Vagina (tissue), 2 donors: Measurements from ENCODE around the gene TLCD2. TPM values are rescaled to one million over a fixed set of nuclear protein-coding genes. Genes with fewer than 3 reads are reported as not detected.

Experiments used
- DNase-seq, 2 donors: peaks; one replicate each; pipeline ENCODE4 v3.0.0-alpha.2; 2017; ENCODE audit errors: extremely low spot score in 2 of 2
- H3K27ac ChIP-seq: fragments of 200-600 bp; sonication (generic); one replicate; pipeline ENCODE4 v1.5.1; 2019
- H3K27me3 ChIP-seq: fragments of 200-600 bp; sonication (generic); one replicate; pipeline ENCODE4 v1.5.1; 2019
- H3K36me3 ChIP-seq, 2 donors: fragments of 200-600 bp; sonication (generic); one replicate each; pipeline ENCODE4 v1.5.1; 2017 to 2019
- H3K4me1 ChIP-seq: fragments of 200-600 bp; sonication (generic); one replicate; pipeline ENCODE4 v1.5.1; 2019
- H3K4me3 ChIP-seq, 2 donors: fragments of 200-600 bp; sonication (generic); 1 replicate in 1 of 2; 2 replicates in 1 of 2; pipeline ENCODE4 v1.5.1; 2016 to 2019
- H3K9me3 ChIP-seq: fragments of 200-600 bp; sonication (generic); one replicate; pipeline ENCODE4 v1.5.1; 2019
- POLR2A ChIP-seq, 2 donors: fragments of 450-650 bp; IDR thresholded peaks; one replicate each; pipeline ENCODE4 v1.6.1; 2017; ENCODE audit warnings: antibody characterized with exemption in 2 of 2, mild to moderate bottlenecking in 2 of 2, moderate library complexity in 2 of 2
- POLR2AphosphoS5 ChIP-seq, 2 donors: sonication (generic); formaldehyde crosslinking; IDR thresholded peaks; one replicate each; pipeline ENCODE4 v1.9.0; 2017; ENCODE audit warnings: antibody characterized with exemption in 2 of 2, mild to moderate bottlenecking in 2 of 2, low read depth in 1 of 2; ENCODE audit not compliant: insufficient read depth in 1 of 2
- intact Hi-C: fragments of 100-400 bp; cut with DNase I; formaldehyde crosslinking; loops from one replicate; pipeline ENCODE4 v1.15.1; 2023
- total RNA-seq: library from RNA; depleted of rRNA; stranded (reverse); fragments of >200 nt; gene quantifications from one replicate; pipeline ENCODE4 v1.2.3, GENCODE V29; 2016
- TF ChIP-seq, protein P1 (sequence below), 3 experiments: fragments of 450-650 bp in 2 of 3; fragments of 200-600 bp in 1 of 3; sonication (generic) in 1 of 3; IDR thresholded peaks; one replicate each; pipeline ENCODE4 v1.5.1; 2017 to 2019; ENCODE audit warnings: antibody characterized with exemption in 3 of 3, mild to moderate bottlenecking in 2 of 3, moderate library complexity in 2 of 3

TLCD2 gene
- total RNA-seq, 1 donor from 2014 or later, result 10.8 TPM

GRCh38 chr17:1755252-1755826, 45.2 kb upstream of the TLCD2 start:
- TF ChIP-seq POLR2AphosphoS5 (IDR thresholded peaks at IDR 0.05; ENCODE audit: insufficient read depth in 1 of 2, low read depth in 1 of 2) (no peak), POLR2A (IDR thresholded peaks at IDR 0.05) (no peak)
- TF ChIP-seq, protein P1, sequence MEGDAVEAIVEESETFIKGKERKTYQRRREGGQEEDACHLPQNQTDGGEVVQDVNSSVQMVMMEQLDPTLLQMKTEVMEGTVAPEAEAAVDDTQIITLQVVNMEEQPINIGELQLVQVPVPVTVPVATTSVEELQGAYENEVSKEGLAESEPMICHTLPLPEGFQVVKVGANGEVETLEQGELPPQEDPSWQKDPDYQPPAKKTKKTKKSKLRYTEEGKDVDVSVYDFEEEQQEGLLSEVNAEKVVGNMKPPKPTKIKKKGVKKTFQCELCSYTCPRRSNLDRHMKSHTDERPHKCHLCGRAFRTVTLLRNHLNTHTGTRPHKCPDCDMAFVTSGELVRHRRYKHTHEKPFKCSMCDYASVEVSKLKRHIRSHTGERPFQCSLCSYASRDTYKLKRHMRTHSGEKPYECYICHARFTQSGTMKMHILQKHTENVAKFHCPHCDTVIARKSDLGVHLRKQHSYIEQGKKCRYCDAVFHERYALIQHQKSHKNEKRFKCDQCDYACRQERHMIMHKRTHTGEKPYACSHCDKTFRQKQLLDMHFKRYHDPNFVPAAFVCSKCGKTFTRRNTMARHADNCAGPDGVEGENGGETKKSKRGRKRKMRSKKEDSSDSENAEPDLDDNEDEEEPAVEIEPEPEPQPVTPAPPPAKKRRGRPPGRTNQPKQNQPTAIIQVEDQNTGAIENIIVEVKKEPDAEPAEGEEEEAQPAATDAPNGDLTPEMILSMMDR (IDR thresholded peaks at IDR 0.05), result no peak
- no peaks in the 10 kb centered on the region for H3K36me3 ChIP-seq
- H3K4me3 ChIP-seq, result no peak overlapping the region
- H3K9me3 ChIP-seq, result no peaks in the 10 kb centered on the region
- peaks cover 33% of the 10 kb centered on the region for H3K4me1 ChIP-seq
- DNase-seq, result no peak
- H3K27me3 ChIP-seq, result no peaks in the 10 kb centered on the region
- H3K27ac ChIP-seq, result no peak overlapping the region
- intact Hi-C loops, result no loop called here

DNA sequence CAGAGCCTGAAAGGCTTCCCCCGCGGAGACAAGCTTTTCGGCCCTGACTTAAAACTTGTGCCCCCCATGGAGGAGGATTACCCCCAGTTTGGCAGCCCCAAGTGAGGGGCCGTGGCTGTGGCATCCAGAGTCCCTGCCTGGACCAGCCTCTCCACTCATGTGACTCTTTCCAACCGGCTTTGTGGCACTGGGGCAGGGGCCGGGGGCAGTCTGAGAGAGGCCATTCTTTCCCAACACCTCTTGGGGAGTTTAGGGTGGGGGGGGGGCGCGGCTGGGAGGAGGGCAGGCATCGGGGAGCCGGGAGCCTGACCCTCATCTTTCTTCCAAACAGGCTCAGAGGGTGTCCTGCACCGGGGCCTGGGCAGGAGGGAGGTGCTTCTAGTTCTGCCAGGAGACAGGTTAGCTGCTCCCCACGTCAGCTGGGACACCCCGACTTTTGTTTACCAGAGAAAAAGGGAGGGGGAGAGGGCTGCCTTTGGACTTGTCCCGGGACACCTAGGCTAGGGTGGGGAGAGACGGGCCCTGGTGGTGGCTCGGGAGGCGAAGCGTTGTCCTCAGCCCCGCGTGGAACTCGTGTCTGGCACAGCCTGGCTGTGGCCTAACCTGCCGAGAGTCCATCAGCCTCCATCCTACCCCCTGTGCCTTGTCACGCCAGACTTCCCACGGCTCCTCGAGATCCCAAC, 44.4 kb upstream of the TLCD2 start:
- DNase-seq, result no peak
- Histone ChIP-seq H3K9me3 (no peaks in the 10 kb centered on the region), H3K4me1 (peaks cover 38% of the 10 kb centered on the region), H3K27me3 (no peaks in the 10 kb centered on the region), H3K27ac (no peak overlapping the region), H3K36me3 (no peaks in the 10 kb centered on the region), H3K4me3 (no peak overlapping the region)
- TF ChIP-seq POLR2AphosphoS5 (IDR thresholded peaks at IDR 0.05; ENCODE audit: insufficient read depth in 1 of 2, low read depth in 1 of 2) (no peak), POLR2A (IDR thresholded peaks at IDR 0.05) (no peak)
- TF ChIP-seq, protein P1 (IDR thresholded peaks at IDR 0.05), result no peak
- intact Hi-C loops, result no loop called here

GRCh38 chr17:1753767-1754429, 43.7 kb upstream of the TLCD2 start:
- H3K4me3 ChIP-seq, result no peak overlapping the region
- intact Hi-C loops, result no loop called here
- peaks cover 38% of the 10 kb centered on the region for H3K4me1 ChIP-seq
- no peak overlapping the region for H3K27ac ChIP-seq
- no peaks in the 10 kb centered on the region for H3K9me3 ChIP-seq
- DNase-seq, result no peak
- no peaks in the 10 kb centered on the region for H3K27me3 ChIP-seq
- TF ChIP-seq, protein P1 (IDR thresholded peaks at IDR 0.05), result no peak
- TF ChIP-seq POLR2AphosphoS5 (IDR thresholded peaks at IDR 0.05; ENCODE audit: insufficient read depth in 1 of 2, low read depth in 1 of 2), result no peak
- no peak for TF ChIP-seq POLR2A (IDR thresholded peaks at IDR 0.05)
- no peaks in the 10 kb centered on the region for H3K36me3 ChIP-seq

DNA sequence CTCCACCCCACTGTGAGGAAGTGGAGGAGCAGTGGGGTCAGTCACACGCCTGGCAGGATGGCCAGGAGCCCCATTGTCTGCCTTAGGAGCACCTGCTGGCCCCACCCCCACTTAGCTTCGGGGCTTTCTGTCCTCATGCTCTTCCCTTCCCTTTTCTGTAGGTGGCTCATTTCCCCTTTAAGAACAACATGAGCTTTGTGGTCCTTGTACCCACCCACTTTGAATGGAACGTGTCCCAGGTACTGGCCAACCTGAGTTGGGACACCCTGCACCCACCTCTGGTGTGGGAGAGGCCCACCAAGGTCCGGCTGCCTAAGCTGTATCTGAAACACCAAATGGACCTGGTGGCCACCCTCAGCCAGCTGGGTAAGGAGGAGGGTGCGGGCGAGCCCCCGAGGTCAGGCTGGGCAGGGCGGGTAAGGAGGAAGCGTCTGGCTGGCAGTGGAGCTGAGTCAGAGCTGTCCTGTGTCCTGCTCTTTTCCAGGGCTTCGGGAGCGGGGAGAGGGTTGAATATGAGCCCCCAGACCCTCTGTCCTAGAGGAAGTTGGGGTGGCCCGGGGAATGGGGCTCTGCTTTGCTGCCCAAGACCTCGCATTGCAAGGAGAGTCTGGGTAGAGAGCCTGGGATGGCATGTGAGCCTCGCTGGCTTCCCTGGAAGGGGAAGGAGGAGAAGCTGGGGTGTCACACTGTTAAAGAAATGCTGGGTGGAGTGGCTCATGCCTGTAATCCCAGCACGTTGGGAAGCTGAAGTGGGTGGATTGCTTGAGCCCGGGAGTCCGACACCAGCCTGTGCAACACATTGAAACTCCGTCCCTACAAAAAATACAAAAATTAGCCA, 42.5 kb upstream of the TLCD2 start:
- peaks cover 38% of the 10 kb centered on the region for H3K4me1 ChIP-seq
- DNase-seq, result no peak
- TF ChIP-seq POLR2A (IDR thresholded peaks at IDR 0.05), result no peak
- TF ChIP-seq POLR2AphosphoS5 (IDR thresholded peaks at IDR 0.05; ENCODE audit: insufficient read depth in 1 of 2, low read depth in 1 of 2), result peak; percentile 47 to 59
- peak overlapping the region in 1 of 2 donors; percentile 15 for H3K4me3 ChIP-seq
- intact Hi-C loops, result no loop called here
- H3K36me3 ChIP-seq, result no peaks in the 10 kb centered on the region
- H3K9me3 ChIP-seq, result no peaks in the 10 kb centered on the region
- no peaks in the 10 kb centered on the region for H3K27me3 ChIP-seq
- peak overlapping the region; percentile 53 for H3K27ac ChIP-seq

- peaks cover 52% of the 10 kb centered on the region for H3K4me1 ChIP-seq
- DNase-seq, result no peak
- TF ChIP-seq POLR2AphosphoS5 (IDR thresholded peaks at IDR 0.05; ENCODE audit: insufficient read depth in 1 of 2, low read depth in 1 of 2) (no peak), POLR2A (IDR thresholded peaks at IDR 0.05) (no peak)
- TF ChIP-seq, protein P1 (IDR thresholded peaks at IDR 0.05), result no peak
- H3K36me3 ChIP-seq, result no peaks in the 10 kb centered on the region
- H3K9me3 ChIP-seq, result no peaks in the 10 kb centered on the region
- H3K27me3 ChIP-seq, result no peaks in the 10 kb centered on the region
- intact Hi-C loops, result no loop called here
- no peak overlapping the region for H3K27ac ChIP-seq
- no peak overlapping the region for H3K4me3 ChIP-seq
Measured at GRCh38 chr17:1750628-1751027, 40.5 kb upstream of the TLCD2 start.
